Smooth muscle cell of the brain vasculature (primary cell): ENCODE data around the gene NEURL4.
A peak's percentile ranks its signal among the peaks of the same experiment; 100 is the strongest.

Experiments used
- DNase-seq: peaks from one replicate; pipeline ENCODE4 v3.0.0-alpha.2; 2012; ENCODE audit warnings: low read depth, low spot score

Gene NEURL4

GRCh38 chr17:7304179-7304578, 25.0 kb downstream of the NEURL4 start:
- DNase-seq = no peak

GRCh38 chr17:7296189-7296861, 32.8 kb downstream of the NEURL4 start:
- no peak for DNase-seq

DNA sequence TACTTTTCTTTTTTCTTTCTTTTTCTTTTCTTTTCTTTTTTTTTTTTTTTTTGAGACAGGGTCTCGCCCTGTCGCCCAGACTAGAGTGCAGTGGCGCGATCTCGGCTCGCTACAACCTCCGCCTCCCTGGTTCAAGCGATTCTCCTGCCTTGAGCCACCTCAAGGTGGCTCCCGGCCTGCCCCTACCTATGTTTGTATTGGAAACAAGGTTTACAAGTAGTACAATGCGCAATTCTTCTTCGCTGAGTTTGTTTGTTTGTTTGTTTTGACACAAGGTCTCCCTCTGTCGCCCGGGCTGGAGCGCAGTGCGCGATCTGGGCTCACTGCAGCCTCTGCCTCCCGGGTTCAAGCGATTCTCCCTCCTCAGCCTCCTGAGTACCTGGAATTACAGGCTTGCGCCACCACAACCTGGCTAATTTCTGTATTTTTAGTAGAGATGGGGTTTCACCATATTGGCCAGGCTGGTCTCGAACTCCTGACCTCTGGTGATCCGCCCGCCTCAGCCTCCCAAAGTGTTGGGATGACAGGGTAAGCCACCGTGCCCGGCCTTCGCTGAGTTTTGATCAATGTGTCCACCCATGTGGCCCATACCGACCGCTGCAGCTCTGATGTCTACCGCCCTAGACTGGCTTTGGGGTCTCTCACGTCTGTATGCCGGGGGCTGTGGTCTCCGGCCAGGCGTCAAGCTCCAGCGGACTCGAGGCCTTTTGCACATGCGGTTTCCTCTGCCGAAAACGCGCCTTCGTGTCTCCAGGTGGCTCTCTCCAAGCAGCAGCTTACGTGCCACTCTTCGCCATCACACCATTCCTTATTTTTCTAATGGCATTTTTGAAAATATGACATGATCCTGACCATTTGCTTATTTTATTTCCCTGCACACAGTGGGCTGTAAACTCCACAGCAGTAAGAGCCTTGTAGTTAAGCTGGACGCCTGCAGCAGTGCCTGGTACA, 33.6 kb downstream of the NEURL4 start:
- DNase-seq = no peak

GRCh38 chr17:7294614-7295153, 34.5 kb downstream of the NEURL4 start, which contains the start of gene YBX2:
Gene YBX2, minus strand, starts transcription at chr17:7294639. Its CDS starts 139 bp downstream, at chr17:7294500.
- no peak for DNase-seq

- DNase-seq = no peak
These were observed 35.1 kb downstream of the NEURL4 start for GRCh38 chr17:7293816-7294613.

- DNase-seq = no peak
These were observed 36.0 kb downstream of the NEURL4 start for GRCh38 chr17:7293159-7293558.

GRCh38 chr17:7292729-7293128, 36.4 kb downstream of the NEURL4 start:
- no peak for DNase-seq

- DNase-seq = no peak
These were observed 36.9 kb downstream of the NEURL4 start for GRCh38 chr17:7292194-7292593.

DNA sequence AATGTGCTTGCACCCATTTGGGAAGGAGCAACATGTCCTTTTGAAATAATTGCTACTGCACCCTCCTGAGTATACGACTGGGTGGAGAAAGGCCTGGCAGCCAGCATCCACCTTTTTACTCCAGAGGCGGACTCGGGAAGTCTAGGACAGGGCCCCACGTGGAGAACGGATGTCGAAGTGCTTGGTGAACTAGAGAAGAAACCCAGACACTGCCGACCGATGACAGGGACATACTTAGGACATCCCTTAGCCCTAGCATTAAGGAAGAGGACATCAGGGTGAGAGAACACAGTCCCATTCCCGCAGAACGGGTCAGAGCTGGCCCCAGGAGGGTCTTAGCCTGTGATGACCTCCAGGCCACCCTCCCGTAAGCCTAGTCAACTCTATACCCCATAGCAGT, 38.5 kb downstream of the NEURL4 start:
- no peak for DNase-seq

GRCh38 chr17:7290166-7290565, 39.0 kb downstream of the NEURL4 start:
- no peak for DNase-seq

DNA sequence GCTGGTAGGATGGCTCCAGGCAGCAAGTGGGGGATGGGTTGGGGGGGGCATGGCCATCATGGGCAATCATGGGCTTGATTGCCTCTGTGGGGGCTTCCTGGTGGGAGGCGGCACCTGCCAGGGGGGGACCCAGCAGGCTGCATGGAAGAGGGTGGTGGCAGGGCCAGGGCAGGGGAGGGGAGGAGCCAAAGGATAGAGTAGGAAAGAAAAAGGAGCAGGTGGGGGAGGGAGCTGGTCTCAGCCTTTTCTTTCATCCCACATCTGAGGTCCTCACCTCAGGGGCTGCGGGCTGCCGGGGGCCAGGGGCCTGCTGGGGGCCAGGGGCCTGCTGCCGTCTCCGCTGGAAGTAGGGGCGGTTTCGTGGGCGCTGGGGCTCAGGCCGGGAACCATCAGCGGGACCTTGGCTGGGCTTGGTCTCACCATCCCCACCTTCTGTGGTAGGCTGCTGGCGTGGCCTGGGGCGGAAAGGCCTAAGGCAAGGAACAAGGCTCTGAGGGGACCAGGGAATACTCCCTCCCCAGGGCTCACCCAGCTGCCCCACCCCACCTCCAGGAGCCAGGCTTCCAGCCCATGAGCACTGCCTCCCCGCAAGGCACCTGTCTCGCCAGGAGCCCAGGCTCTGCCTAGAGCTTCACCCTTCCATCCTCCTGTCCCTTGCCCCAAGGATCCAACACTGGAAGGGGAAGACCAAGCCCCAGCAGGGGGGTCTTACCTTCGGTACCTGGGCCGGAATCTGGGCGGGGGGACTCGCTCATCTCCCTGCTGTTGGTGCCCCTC, 39.7 kb downstream of the NEURL4 start:
- DNase-seq = no peak

- DNase-seq = no peak
These were observed 43.5 kb downstream of the NEURL4 start for GRCh38 chr17:7285679-7286078.

- no peak for DNase-seq
These were observed 44.2 kb downstream of the NEURL4 start for GRCh38 chr17:7284911-7285310.

DNA sequence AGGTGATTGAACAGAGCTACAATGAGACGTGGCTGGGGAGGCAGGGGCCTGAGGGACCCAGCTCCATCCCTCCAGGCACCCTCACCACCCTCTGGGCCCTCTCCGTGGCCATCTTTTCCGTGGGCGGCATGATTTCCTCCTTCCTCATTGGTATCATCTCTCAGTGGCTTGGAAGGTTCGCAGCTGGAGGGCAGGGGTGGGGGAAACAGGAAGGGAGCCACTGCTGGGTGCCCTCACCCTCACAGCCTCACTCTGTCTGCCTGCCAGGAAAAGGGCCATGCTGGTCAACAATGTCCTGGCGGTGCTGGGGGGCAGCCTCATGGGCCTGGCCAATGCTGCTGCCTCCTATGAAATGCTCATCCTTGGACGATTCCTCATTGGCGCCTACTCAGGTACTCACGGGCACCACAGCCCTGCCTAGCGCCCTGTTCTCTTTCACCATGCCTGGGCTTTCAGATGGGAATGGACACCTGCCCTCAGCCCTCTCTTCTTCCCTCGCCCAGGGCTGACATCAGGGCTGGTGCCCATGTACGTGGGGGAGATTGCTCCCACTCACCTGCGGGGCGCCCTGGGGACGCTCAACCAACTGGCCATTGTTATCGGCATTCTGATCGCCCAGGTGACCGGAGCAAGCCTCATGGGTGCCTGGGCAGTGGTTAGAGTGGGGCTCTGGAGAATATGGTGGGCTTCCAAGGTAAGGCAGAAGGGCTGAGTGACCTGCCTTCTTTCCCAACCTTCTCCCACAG, 45.5 kb downstream of the NEURL4 start:
- DNase-seq = no peak

- DNase-seq = no peak
These were observed 46.3 kb downstream of the NEURL4 start for GRCh38 chr17:7282752-7283321.

DNA sequence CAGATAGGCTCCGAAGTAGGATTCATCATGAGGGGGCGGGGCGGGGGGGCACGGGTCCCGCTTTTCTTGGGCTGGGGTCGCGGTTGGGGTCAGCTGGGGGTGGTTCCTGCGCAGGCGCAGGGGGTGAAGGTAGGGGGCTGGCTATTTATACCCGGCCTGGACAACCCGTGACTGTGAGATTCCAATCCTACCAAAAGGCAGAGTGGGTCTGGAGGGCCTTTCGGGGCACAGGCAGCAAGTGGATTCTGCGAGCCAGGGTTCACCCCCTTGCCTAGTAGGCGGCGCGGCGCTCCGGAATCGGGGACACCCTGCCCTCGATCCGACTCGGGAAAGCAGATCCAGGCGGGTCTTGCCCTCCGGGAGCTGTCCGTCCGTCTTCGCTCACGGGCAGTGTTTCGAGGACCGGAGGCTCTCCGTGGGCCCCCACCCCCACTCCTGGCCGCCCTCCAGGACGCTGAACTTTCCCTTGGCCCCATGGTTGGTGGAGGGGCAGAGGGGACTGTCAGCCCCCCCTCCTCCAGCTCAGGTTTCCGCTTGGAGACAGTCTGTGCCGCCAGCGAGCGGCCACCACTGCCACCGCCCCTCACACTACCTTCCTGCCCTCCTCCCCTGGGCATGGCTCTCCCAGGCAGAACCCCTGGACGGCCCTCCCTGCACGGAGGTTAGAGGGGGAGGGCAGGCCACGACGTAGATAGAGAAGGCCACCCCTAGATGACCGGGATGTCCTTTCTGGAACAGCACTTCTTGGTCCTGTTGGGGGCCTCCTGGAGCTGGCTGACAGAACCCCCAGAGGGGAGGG, 47.0 kb downstream of the NEURL4 start:
- DNase-seq = no peak

- DNase-seq = peak; percentile 77
These were observed 47.8 kb downstream of the NEURL4 start, which contains the start of gene SLC2A4 for GRCh38 chr17:7281074-7281952. Gene SLC2A4, plus strand, starts transcription at chr17:7281718. Its CDS starts 217 bp downstream, at chr17:7281935.
